SK-N-MC (cell line): ENCODE data around the gene EPS15.

Experiments
- EZH2 ChIP-seq: fragments of 200-600 bp; sonication (generic); IDR thresholded peaks from one replicate; pipeline ENCODE4 v1.6.1; 2017; ENCODE audit warnings: antibody characterized with exemption
- POLR2AphosphoS5 ChIP-seq: IDR thresholded peaks from 2 replicates; pipeline ENCODE4 v1.6.1; 2012; ENCODE audit warnings: mild to moderate bottlenecking, low read depth, low read length, borderline replicate concordance

DNA sequence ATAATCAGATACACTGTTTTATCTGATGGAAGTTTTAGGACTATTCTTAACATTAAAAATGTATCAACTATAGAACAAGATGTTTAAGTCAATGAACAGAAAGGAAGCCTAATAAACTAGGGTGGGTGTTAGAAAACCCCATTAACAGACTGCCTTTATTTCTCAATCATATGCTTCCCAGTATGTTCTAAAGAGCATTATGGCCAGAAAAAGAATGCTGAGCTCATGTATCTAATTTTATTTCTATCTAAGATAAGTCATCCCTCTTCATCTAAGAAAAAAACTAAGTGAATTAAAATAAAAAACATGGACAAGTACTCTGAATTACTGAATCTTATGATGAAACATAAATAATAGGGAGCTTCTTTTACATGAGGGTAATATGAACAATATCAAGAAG, 102.2 kb downstream of the EPS15 start:
- TF ChIP-seq POLR2AphosphoS5, result no peak
- TF ChIP-seq EZH2, result no peak
